GM19452 (cell line): Measurements from ENCODE around the gene ETV3L.
"Not testable (repeated sequence)": the region's sequence is repeated elsewhere in the genome, so short reads cannot be mapped to it uniquely, and the experiment has no call there.

Source experiments
- ATAC-seq: cut with Tn5 transposase; IDR thresholded peaks from one replicate; pipeline ENCODE4 v1.9.1; 2021; ENCODE audit not compliant: unreplicated experiment

Gene ETV3L

GRCh38 chr1:157084720-157085119 lies 14.9 kb downstream of the ETV3L start:
- ATAC-seq = no peak

- no peak for ATAC-seq
Measured at GRCh38 chr1:157081707-157082106, 17.9 kb downstream of the ETV3L start.

DNA sequence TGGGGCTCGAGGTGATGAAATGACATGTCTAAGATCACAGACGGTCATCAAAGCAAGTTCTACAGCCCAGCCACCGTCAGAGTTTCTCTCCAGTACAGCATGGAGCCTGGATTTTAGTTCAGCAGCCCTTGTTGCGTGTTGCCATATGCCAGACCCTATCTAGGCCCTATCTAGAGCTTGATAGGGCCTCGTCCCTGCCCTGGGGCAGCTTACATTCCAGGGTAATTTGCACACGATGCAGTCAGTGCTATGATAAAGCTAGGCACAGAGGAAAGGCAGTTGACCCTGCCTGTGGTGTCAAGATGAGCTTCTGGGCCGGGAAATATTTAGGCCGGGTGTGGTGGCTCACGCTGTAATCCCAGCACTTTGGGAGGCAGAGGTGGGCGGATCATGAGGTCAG lies 18.9 kb downstream of the ETV3L start:
- no peak for ATAC-seq

- no peak for ATAC-seq
Measured at GRCh38 chr1:157077394-157077793, 22.2 kb downstream of the ETV3L start.

DNA sequence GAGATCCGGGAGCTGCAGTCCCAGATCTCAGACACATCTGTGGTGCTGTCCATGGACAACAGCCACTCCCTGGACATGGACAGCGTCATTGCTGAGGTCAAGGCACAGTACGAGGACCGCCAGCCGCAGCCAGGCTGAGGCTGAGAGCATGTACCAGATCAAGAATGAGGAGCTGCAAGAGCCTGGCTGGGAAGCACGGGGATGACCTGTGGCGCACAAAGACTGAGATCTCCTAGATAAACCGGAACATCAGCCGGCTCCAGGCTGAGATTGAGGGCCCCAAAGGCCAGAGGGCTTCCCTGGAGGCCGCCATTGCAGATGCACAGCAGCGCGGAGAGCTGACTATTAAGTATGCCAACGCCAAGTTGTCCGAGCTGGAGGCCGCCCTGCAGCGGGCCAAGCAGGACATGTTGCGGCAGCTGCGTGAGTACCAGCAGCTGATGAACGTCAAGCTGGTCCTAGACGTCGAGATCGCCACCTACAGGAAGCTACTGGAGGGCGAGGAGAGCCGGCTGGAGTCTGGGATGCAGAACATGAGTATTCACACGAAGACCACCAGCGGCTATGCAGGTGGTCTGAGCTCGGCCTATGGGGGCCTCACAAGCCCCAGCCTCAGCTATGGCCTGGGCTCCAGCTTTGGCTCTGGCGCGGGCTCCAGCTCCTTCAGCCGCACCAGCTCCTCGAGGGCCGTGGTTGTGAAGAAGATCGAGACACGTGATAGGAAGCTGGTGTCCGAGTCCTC lies 25.5 kb downstream of the ETV3L start:
- no peak for ATAC-seq

GRCh38 chr1:157069601-157070000 lies 30.0 kb downstream of the ETV3L start:
- no peak for ATAC-seq

DNA sequence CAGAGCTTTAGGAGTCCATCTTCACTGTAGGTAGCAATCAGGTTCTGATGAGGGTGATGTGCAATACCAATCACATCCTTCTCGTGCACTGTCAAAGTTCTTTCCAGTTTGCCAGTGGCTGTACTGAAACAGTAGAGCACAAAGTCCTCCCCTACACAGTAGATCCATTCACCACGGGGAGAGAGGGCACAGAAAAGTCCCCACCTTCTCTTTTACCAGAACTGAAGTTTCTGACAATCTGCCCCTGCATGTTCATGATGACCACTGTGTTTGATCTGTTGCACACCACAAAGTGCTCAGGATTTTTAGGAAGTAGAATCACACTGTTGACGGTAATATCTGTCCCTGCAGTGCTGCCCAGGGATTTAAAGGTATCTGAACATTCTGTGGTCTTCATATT lies 40.4 kb downstream of the ETV3L start:
- not testable (repeated sequence) for ATAC-seq

DNA sequence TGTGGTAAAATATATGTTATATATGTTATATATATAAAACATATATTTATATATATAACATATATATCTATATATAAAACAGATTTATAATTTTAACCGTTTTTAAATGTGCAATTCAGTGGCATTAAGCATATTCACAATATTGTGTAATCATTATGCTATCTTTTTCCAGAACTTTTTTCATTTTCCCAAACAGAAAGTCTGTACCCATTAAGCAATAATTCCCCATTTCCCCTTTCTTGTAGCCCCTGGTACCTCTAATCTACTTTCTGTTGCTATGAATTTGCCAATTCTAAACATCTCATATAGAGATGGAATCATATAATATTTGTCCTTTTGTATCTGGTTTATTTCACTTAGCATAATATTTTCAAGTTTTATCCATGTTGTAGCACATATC lies 43.3 kb downstream of the ETV3L start:
- ATAC-seq = no peak

DNA sequence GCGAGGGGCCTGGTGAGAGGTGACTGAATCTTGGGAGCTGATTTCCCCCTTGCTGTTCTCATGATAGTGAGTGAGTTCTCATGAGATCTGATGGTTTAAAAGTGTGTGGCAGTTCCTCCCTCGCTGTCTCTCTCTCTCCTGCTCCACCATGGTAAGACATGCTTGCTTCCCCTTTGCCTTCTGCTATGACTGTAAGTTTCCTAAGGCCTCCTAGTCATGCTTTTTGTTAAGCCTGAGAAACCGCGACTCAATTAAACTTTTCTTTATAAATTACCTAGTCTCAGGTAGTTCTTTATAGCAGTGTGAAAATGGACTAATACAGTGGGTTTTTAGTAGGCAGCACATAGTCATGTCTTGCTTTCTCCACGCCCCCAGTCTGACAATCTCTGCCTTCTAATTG lies 43.9 kb downstream of the ETV3L start:
- not testable (repeated sequence) for ATAC-seq

GRCh38 chr1:157050836-157051235 lies 48.8 kb downstream of the ETV3L start:
- no peak for ATAC-seq

GRCh38 chr1:157047062-157047410 lies 52.6 kb downstream of the ETV3L start:
- no peak for ATAC-seq

GRCh38 chr1:157045250-157046218 lies 54.1 kb downstream of the ETV3L start, which contains the start of gene ARHGEF11:
ARHGEF11 (minus strand) TSS chr1:157045742; CDS start chr1:157044330, 1,412 bp downstream.
- peak; percentile 62 for ATAC-seq

DNA sequence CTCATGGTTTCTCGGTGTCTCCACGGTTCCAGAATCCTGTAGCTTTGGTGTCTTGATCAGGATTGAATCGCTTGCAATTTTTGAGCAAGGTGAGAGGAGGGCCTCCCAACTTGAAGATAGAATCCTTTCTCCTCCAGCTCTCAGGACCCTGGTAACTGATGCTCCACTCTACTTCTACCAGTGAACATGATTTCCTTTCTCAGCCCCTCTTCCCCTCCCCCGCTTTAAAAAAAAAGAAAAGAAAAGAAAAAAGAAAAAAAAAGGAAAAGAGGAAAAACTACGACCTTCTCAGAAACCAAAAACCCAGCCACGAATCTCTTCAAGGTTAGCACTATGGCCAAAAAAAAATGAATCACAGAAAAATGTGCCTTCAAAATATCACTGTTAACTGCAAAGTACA lies 55.3 kb downstream of the ETV3L start:
- no peak for ATAC-seq

DNA sequence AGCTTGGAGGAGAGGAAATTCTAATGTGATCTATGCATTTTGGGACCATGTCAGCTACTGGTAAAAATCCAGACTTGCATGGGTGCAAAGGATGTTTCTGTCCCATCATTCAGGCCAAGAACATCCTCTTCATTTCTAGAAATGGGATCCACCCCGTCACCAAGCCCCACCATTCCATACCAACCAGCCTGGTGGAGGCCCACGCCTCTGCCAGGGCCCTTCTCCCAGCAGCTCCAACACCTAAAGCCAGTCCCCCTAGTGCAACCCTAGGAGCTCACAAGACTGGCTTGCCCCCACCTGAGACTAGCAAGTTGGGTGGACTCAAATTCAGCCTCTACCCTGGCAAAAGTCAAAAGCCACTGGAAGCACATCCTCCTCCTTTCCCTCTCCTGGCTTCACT lies 55.9 kb downstream of the ETV3L start:
- ATAC-seq = no peak

- ATAC-seq = no peak
Measured at GRCh38 chr1:157042846-157043245, 56.8 kb downstream of the ETV3L start.
